OCI-LY3 (cell line): ENCODE results near the gene DCDC2.

ENCODE experiments used
- EZH2phosphoT487 ChIP-seq: fragments of 200-600 bp; shearing (Covaris generic); IDR thresholded peaks from 2 replicates; pipeline ENCODE4 v1.6.1; 2018; ENCODE audit warnings: antibody characterized with exemption, mixed run types, low read depth
- TF ChIP-seq, protein P1 (sequence below): fragments of 200-600, 300-600 bp; sonication (generic); IDR thresholded peaks from 2 replicates; pipeline ENCODE4 v1.5.1; 2014; ENCODE audit warnings: antibody characterized with exemption, low read length, low read depth

DNA sequence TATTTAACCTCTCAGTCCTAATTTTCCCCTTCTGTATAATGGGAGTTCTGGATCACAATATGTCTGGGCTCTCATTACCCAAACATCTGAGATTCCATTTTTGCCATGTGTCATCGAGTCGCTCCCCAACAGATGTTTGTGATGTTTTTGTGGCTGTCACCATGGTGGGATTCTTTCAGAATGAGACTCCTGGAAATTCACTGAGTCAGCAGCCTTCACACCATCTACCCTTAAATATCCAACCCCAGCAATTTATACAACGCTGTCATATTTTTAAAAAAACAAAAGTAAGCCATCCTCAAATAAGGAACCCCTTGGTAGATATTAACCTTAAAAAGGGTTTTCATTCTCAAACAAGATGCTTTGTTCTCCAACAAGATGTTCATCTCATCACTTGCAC, 211.0 kb downstream of the DCDC2 start:
- TF ChIP-seq, protein P1, sequence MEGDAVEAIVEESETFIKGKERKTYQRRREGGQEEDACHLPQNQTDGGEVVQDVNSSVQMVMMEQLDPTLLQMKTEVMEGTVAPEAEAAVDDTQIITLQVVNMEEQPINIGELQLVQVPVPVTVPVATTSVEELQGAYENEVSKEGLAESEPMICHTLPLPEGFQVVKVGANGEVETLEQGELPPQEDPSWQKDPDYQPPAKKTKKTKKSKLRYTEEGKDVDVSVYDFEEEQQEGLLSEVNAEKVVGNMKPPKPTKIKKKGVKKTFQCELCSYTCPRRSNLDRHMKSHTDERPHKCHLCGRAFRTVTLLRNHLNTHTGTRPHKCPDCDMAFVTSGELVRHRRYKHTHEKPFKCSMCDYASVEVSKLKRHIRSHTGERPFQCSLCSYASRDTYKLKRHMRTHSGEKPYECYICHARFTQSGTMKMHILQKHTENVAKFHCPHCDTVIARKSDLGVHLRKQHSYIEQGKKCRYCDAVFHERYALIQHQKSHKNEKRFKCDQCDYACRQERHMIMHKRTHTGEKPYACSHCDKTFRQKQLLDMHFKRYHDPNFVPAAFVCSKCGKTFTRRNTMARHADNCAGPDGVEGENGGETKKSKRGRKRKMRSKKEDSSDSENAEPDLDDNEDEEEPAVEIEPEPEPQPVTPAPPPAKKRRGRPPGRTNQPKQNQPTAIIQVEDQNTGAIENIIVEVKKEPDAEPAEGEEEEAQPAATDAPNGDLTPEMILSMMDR = no peak
- no peak for TF ChIP-seq EZH2phosphoT487
